OCI-LY3 (cell line): ENCODE data around the gene TMC2.

ENCODE experiments used
- EZH2phosphoT487 ChIP-seq: fragments of 200-600 bp; shearing (Covaris generic); IDR thresholded peaks from 2 replicates; pipeline ENCODE4 v1.6.1; 2018; ENCODE audit warnings: antibody characterized with exemption, mixed run types, low read depth
- TF ChIP-seq, protein P1 (sequence below): fragments of 200-600, 300-600 bp; sonication (generic); IDR thresholded peaks from 2 replicates; pipeline ENCODE4 v1.5.1; 2014; ENCODE audit warnings: antibody characterized with exemption, low read length, low read depth

DNA sequence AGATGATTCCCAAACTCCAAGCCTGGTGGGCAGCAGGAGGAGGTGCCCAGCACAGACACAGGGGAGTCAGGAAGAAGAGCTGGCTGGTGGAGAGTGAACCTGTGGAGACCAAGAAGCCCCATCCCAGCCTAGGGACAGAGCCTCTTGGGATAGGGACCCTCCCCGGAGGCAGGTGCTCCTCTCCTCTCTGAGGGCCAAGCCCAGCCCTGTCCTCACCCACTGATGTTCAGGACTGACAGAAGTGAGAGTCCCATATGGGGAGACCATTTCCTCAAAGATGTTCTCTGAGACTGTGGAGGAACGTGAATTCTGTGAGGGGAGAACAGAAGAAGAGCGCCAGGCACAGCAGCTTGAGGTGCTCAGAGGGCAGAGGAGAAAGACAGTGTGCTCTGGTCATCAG is 153.8 kb downstream of the TMC2 start:
- TF ChIP-seq, protein P1, sequence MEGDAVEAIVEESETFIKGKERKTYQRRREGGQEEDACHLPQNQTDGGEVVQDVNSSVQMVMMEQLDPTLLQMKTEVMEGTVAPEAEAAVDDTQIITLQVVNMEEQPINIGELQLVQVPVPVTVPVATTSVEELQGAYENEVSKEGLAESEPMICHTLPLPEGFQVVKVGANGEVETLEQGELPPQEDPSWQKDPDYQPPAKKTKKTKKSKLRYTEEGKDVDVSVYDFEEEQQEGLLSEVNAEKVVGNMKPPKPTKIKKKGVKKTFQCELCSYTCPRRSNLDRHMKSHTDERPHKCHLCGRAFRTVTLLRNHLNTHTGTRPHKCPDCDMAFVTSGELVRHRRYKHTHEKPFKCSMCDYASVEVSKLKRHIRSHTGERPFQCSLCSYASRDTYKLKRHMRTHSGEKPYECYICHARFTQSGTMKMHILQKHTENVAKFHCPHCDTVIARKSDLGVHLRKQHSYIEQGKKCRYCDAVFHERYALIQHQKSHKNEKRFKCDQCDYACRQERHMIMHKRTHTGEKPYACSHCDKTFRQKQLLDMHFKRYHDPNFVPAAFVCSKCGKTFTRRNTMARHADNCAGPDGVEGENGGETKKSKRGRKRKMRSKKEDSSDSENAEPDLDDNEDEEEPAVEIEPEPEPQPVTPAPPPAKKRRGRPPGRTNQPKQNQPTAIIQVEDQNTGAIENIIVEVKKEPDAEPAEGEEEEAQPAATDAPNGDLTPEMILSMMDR, result no peak
- TF ChIP-seq EZH2phosphoT487, result no peak
